Measurements from ENCODE around the gene CEACAM21.

GRCh38 chr19:41546961-41547360 is 29.0 kb upstream of the CEACAM21 start:
- TF ChIP-seq POLR2A (IDR thresholded peaks at IDR 0.05) (no peak), EP300 (IDR thresholded peaks at IDR 0.05) (no peak)
- TF ChIP-seq, protein P1, sequence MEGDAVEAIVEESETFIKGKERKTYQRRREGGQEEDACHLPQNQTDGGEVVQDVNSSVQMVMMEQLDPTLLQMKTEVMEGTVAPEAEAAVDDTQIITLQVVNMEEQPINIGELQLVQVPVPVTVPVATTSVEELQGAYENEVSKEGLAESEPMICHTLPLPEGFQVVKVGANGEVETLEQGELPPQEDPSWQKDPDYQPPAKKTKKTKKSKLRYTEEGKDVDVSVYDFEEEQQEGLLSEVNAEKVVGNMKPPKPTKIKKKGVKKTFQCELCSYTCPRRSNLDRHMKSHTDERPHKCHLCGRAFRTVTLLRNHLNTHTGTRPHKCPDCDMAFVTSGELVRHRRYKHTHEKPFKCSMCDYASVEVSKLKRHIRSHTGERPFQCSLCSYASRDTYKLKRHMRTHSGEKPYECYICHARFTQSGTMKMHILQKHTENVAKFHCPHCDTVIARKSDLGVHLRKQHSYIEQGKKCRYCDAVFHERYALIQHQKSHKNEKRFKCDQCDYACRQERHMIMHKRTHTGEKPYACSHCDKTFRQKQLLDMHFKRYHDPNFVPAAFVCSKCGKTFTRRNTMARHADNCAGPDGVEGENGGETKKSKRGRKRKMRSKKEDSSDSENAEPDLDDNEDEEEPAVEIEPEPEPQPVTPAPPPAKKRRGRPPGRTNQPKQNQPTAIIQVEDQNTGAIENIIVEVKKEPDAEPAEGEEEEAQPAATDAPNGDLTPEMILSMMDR (IDR thresholded peaks at IDR 0.05), result no peak

Data from tibial nerve (tissue), 4 donors.